ENCODE data around the gene HMCN1.

The HMCN1 gene

DNA sequence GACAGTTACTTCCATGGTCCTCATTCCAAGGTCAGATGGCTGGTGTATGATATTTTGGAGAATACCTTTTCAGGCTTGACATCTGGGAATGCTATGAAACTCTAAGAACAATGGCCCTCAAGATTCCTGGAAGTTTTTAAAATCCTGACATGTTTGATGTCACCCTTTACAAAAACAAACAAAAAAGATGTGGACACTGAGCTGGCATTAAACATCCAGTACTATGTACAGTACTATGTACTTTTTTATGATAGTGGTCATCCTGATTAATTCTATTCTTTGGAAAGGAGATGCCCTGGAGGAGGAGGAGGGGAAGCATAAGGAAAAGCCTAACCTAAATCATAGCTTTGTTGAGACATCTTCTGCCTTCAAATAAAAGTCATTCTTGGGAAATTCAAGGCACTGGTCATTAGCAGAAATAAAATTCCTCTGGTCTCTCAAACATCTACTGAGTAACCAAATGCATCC is 235.4 kb downstream of the HMCN1 start:
- CTCF ChIA-PET = no interaction called here
- POLR2A ChIA-PET = no interaction called here
- TF ChIP-seq TARDBP (IDR thresholded peaks at IDR 0.05) = no peak
- TF ChIP-seq ZNF384 (IDR thresholded peaks at IDR 0.05) = no peak
- no peak for TF ChIP-seq SUZ12 (IDR thresholded peaks at IDR 0.05)
- TF ChIP-seq FOXM1 (IDR thresholded peaks at IDR 0.05; ENCODE audit: borderline replicate concordance) = no peak
- TF ChIP-seq L3MBTL2 (conservative IDR thresholded peaks at IDR 0.05) = no peak
- TF ChIP-seq ELF4 (IDR thresholded peaks at IDR 0.05) = no peak
- TF ChIP-seq PKNOX1 (IDR thresholded peaks at IDR 0.05) = no peak
- no peak for TF ChIP-seq SP1 (IDR thresholded peaks at IDR 0.05)
- no peak for TF ChIP-seq FOXK2 (IDR thresholded peaks at IDR 0.05)
- no peak for TF ChIP-seq FOXA1 (IDR thresholded peaks at IDR 0.05)
- no peak for TF ChIP-seq CTBP1 (IDR thresholded peaks at IDR 0.05; ENCODE audit: borderline replicate concordance)
- TF ChIP-seq NFRKB (IDR thresholded peaks at IDR 0.05) = no peak
- TF ChIP-seq LEF1 (IDR thresholded peaks at IDR 0.05; ENCODE audit: borderline replicate concordance) = no peak
- TF ChIP-seq HDGF (IDR thresholded peaks at IDR 0.05; ENCODE audit: borderline replicate concordance) = no peak
- TF ChIP-seq ARNT (IDR thresholded peaks at IDR 0.05) = no peak
- TF ChIP-seq BHLHE40 (IDR thresholded peaks at IDR 0.05; ENCODE audit: borderline replicate concordance) = no peak
- DNase-seq (ENCODE audit: extremely low spot score) = no peak

DNA sequence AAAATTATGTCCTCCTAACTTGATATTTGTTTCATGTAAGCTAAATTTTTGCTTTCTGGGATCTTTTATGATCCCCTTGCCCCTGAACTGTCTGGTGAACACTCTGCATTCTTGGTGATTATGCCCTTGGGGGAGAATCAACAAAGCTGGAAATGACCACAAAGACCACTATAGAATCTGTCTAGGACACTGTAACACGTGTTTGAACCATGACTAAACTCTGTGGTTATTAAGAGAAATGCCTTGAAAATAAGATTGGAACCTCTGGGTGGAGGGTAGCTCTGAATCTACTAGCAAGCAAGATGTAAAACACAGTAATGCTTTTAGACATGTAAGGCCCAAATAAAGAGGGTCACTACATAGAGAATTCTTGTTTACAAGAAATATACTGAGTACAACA is 237.5 kb downstream of the HMCN1 start:
- TF ChIP-seq FOXK2 (IDR thresholded peaks at IDR 0.05) = no peak
- no peak for TF ChIP-seq ARNT (IDR thresholded peaks at IDR 0.05)
- TF ChIP-seq FOXM1 (IDR thresholded peaks at IDR 0.05; ENCODE audit: borderline replicate concordance) = no peak
- no peak for TF ChIP-seq PKNOX1 (IDR thresholded peaks at IDR 0.05)
- TF ChIP-seq L3MBTL2 (conservative IDR thresholded peaks at IDR 0.05) = no peak
- no peak for TF ChIP-seq NFRKB (IDR thresholded peaks at IDR 0.05)
- no peak for TF ChIP-seq LEF1 (IDR thresholded peaks at IDR 0.05; ENCODE audit: borderline replicate concordance)
- TF ChIP-seq SUZ12 (IDR thresholded peaks at IDR 0.05) = no peak
- TF ChIP-seq FOXA1 (IDR thresholded peaks at IDR 0.05) = no peak
- no peak for TF ChIP-seq TARDBP (IDR thresholded peaks at IDR 0.05)
- no peak for TF ChIP-seq SP1 (IDR thresholded peaks at IDR 0.05)
- TF ChIP-seq HDGF (IDR thresholded peaks at IDR 0.05; ENCODE audit: borderline replicate concordance) = no peak
- TF ChIP-seq BHLHE40 (IDR thresholded peaks at IDR 0.05; ENCODE audit: borderline replicate concordance) = no peak
- TF ChIP-seq CTBP1 (IDR thresholded peaks at IDR 0.05; ENCODE audit: borderline replicate concordance) = no peak
- no peak for TF ChIP-seq ZNF384 (IDR thresholded peaks at IDR 0.05)
- no peak for TF ChIP-seq ELF4 (IDR thresholded peaks at IDR 0.05)
- CTCF ChIA-PET = no interaction called here
- POLR2A ChIA-PET = no interaction called here
- DNase-seq (ENCODE audit: extremely low spot score) = no peak

DNA sequence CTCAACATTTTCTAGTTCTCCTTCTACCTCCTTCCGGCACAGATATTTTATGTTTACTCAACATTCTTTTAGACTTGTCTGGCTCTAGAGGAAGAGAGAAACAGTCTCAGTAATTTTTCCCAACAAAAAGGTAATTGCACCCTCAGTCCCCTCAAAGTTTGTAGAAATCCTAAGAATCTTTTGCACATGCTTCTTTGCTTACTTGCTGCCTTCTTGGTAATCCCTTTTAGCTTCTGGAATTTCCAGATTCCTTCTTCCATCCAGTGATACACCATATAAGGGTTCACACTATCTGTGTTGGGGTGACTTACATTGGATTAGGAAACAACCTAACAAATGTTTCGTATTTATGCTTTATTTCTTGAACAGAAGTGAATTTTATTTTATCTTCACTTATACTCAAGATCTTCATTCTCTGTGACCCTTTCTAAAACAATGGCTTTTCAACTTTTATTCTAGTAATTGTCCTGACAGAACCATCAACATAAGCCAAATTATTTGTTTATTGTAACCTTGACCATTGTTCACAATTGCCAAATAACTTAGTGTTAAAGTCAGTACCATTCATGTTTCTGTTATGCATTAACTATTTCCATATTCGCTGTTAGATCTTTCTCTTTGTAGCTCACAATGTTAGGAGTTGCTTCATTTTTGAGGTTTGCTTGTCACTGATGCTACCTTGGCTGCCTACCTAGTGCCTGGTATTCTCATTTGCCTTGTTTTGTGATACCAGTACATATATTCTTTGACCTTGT is 238.1 kb downstream of the HMCN1 start:
- no peak for TF ChIP-seq BHLHE40 (IDR thresholded peaks at IDR 0.05; ENCODE audit: borderline replicate concordance)
- TF ChIP-seq FOXK2 (IDR thresholded peaks at IDR 0.05) = no peak
- TF ChIP-seq FOXA1 (IDR thresholded peaks at IDR 0.05) = no peak
- no peak for TF ChIP-seq SUZ12 (IDR thresholded peaks at IDR 0.05)
- TF ChIP-seq L3MBTL2 (conservative IDR thresholded peaks at IDR 0.05) = no peak
- no peak for TF ChIP-seq LEF1 (IDR thresholded peaks at IDR 0.05; ENCODE audit: borderline replicate concordance)
- TF ChIP-seq ZNF384 (IDR thresholded peaks at IDR 0.05) = no peak
- TF ChIP-seq FOXM1 (IDR thresholded peaks at IDR 0.05; ENCODE audit: borderline replicate concordance) = no peak
- TF ChIP-seq ARNT (IDR thresholded peaks at IDR 0.05) = no peak
- no peak for TF ChIP-seq SP1 (IDR thresholded peaks at IDR 0.05)
- no peak for TF ChIP-seq PKNOX1 (IDR thresholded peaks at IDR 0.05)
- TF ChIP-seq HDGF (IDR thresholded peaks at IDR 0.05; ENCODE audit: borderline replicate concordance) = no peak
- TF ChIP-seq NFRKB (IDR thresholded peaks at IDR 0.05) = no peak
- POLR2A ChIA-PET = no interaction called here
- CTCF ChIA-PET = no interaction called here
- DNase-seq (ENCODE audit: extremely low spot score) = no peak

GRCh38 chr1:185973645-185974044 is 239.5 kb downstream of the HMCN1 start:
- no peak for TF ChIP-seq FOXA1 (IDR thresholded peaks at IDR 0.05)
- no peak for TF ChIP-seq FOXK2 (IDR thresholded peaks at IDR 0.05)
- no peak for TF ChIP-seq SUZ12 (IDR thresholded peaks at IDR 0.05)
- no peak for TF ChIP-seq ZNF384 (IDR thresholded peaks at IDR 0.05)
- TF ChIP-seq FOXM1 (IDR thresholded peaks at IDR 0.05; ENCODE audit: borderline replicate concordance) = no peak
- TF ChIP-seq ELF4 (IDR thresholded peaks at IDR 0.05) = no peak
- no peak for TF ChIP-seq PKNOX1 (IDR thresholded peaks at IDR 0.05)
- no peak for TF ChIP-seq SP1 (IDR thresholded peaks at IDR 0.05)
- ChIA-PET POLR2A (no interaction called here), CTCF (no interaction called here)
- DNase-seq (ENCODE audit: extremely low spot score) = no peak

- no peak for DNase-seq (ENCODE audit: extremely low spot score)
- CTCF ChIA-PET = no interaction called here
- POLR2A ChIA-PET = no interaction called here
- TF ChIP-seq L3MBTL2 (conservative IDR thresholded peaks at IDR 0.05) (no peak), SP1 (IDR thresholded peaks at IDR 0.05) (no peak), BHLHE40 (IDR thresholded peaks at IDR 0.05; ENCODE audit: borderline replicate concordance) (no peak), ELF4 (IDR thresholded peaks at IDR 0.05) (no peak), LEF1 (IDR thresholded peaks at IDR 0.05; ENCODE audit: borderline replicate concordance) (no peak), CTBP1 (IDR thresholded peaks at IDR 0.05; ENCODE audit: borderline replicate concordance) (no peak), FOXM1 (IDR thresholded peaks at IDR 0.05; ENCODE audit: borderline replicate concordance) (no peak), ZNF384 (IDR thresholded peaks at IDR 0.05) (no peak), SUZ12 (IDR thresholded peaks at IDR 0.05) (no peak), FOXA1 (IDR thresholded peaks at IDR 0.05) (no peak), NFRKB (IDR thresholded peaks at IDR 0.05) (no peak), ARNT (IDR thresholded peaks at IDR 0.05) (no peak), HDGF (IDR thresholded peaks at IDR 0.05; ENCODE audit: borderline replicate concordance) (no peak), TARDBP (IDR thresholded peaks at IDR 0.05) (no peak)
Observed at GRCh38 chr1:185974367-185975170, 240.4 kb downstream of the HMCN1 start.
